HCT116 (cell line): ENCODE results near the gene GABRQ.

Experiments used
- EZH2 ChIP-seq: fragments of 200-600 bp; sonication (generic); IDR thresholded peaks from 2 replicates; pipeline ENCODE4 v1.6.1; 2017; ENCODE audit warnings: antibody characterized with exemption, mixed run types
- POLR2A ChIP-seq: IDR thresholded peaks from 2 replicates; pipeline ENCODE4 v1.7.0; 2011; ENCODE audit warnings: borderline replicate concordance; ENCODE audit not compliant: insufficient read depth, insufficient read length; ENCODE audit errors: extremely low read depth
- RAD21 ChIP-seq: IDR thresholded peaks from 2 replicates; pipeline ENCODE4 v1.6.1; 2012; ENCODE audit warnings: low read depth, mild to moderate bottlenecking
- REST ChIP-seq: IDR thresholded peaks from 2 replicates; pipeline ENCODE4 v1.6.1; 2012; ENCODE audit warnings: low read depth
- SP1 ChIP-seq: IDR thresholded peaks from 2 replicates; pipeline ENCODE4 v1.6.1; 2012; ENCODE audit warnings: low read depth
- TCF7L2 ChIP-seq: IDR thresholded peaks from 2 replicates; pipeline ENCODE4 v1.7.0; 2011; ENCODE audit warnings: borderline replicate concordance, inconsistent platforms; ENCODE audit not compliant: insufficient read depth, insufficient read length; ENCODE audit errors: extremely low read depth
- ZBTB33 ChIP-seq: IDR thresholded peaks from 2 replicates; pipeline ENCODE4 v1.6.1; 2011; ENCODE audit warnings: mild to moderate bottlenecking, low read length, moderate library complexity; ENCODE audit not compliant: insufficient replicate concordance; ENCODE audit errors: extremely low read depth
- ZNF274 ChIP-seq: fragments of 200-500 bp; sonication (Bioruptor generic); IDR thresholded peaks from 2 replicates; pipeline ENCODE4 v1.6.1; 2014; ENCODE audit warnings: mild to moderate bottlenecking, low read depth, low read length, inconsistent platforms
- TF ChIP-seq, protein P1 (sequence below): IDR thresholded peaks from 2 replicates; pipeline ENCODE4 v1.6.1; 2012
- TF ChIP-seq, protein P2 (sequence below), 3 experiments: fragments of 200-600 bp in 1 of 3; sonication (generic) in 1 of 3; IDR thresholded peaks in 2 of 3; conservative IDR thresholded peaks in 1 of 3; 2 replicates each; pipeline ENCODE4 v1.5.1; 2012 to 2017; ENCODE audit warnings: low read depth in 2 of 3, low read length in 2 of 3, antibody characterized with exemption in 1 of 3, borderline replicate concordance in 1 of 3, control low read depth in 1 of 3, mild to moderate bottlenecking in 1 of 3, mixed read lengths in 1 of 3, mixed run types in 1 of 3, moderate library complexity in 1 of 3; ENCODE audit not compliant: insufficient read depth in 1 of 3

DNA sequence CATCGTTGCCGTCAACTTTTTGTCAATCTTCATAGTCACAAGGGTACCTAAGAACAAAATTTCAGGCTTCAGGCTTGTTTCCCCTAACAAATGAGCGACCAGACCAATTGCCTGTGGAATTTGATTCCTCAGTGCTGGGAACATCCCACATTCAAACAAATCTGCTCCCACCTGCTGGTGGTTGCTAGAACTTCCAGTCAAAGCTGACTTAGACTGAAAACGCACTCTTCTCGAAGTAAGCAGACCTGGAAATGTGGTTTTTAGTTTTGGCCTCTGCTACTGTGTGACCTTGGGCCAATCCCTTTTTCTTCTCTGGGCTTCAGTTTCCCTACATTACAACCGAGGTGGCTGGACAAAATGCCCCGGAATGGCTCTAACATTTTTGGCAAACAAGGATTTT is 1.8 kb upstream of the GABRQ start:
- TF ChIP-seq, protein P1, sequence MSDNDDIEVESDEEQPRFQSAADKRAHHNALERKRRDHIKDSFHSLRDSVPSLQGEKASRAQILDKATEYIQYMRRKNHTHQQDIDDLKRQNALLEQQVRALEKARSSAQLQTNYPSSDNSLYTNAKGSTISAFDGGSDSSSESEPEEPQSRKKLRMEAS, result no peak
- TF ChIP-seq, protein P2, sequence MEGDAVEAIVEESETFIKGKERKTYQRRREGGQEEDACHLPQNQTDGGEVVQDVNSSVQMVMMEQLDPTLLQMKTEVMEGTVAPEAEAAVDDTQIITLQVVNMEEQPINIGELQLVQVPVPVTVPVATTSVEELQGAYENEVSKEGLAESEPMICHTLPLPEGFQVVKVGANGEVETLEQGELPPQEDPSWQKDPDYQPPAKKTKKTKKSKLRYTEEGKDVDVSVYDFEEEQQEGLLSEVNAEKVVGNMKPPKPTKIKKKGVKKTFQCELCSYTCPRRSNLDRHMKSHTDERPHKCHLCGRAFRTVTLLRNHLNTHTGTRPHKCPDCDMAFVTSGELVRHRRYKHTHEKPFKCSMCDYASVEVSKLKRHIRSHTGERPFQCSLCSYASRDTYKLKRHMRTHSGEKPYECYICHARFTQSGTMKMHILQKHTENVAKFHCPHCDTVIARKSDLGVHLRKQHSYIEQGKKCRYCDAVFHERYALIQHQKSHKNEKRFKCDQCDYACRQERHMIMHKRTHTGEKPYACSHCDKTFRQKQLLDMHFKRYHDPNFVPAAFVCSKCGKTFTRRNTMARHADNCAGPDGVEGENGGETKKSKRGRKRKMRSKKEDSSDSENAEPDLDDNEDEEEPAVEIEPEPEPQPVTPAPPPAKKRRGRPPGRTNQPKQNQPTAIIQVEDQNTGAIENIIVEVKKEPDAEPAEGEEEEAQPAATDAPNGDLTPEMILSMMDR (IDR thresholded peaks at IDR 0.05 in 2 of 3, conservative IDR thresholded peaks at IDR 0.05 in 1 of 3; ENCODE audit: borderline replicate concordance in 1 of 3, insufficient read depth in 1 of 3, low read depth in 2 of 3, low read length in 2 of 3), result peak; percentile 50 to 61 (median 58); a peak in 5 of 6 replicates
- TF ChIP-seq ZNF274 (no peak), EZH2 (no peak), POLR2A (no peak), ZBTB33 (no peak), RAD21 (peak; percentile 78), SP1 (no peak), REST (no peak), TCF7L2 (no peak)
